HEK293 (cell line): ENCODE results near the gene WNT1.

ENCODE experiments used
- CTCF ChIA-PET: fragments of 350-600 bp; formaldehyde crosslinking; extraction: SDS; loops from one replicate; lab custom pipeline; 2021; ENCODE audit warnings: antibody characterized with exemption; lab: Yijun Ruan, JAX
- POLR2A ChIA-PET: fragments of 300-600 bp; formaldehyde crosslinking; extraction: SDS; loops from one replicate; lab custom pipeline; 2020; ENCODE audit warnings: antibody characterized with exemption, inconsistent platforms; lab: Yijun Ruan, JAX
- H3K27ac ChIP-seq: fragments of 200-500 bp; sonication (Bioruptor generic); 2 replicates; pipeline ENCODE4 v1.5.1; 2014; ENCODE audit warnings: low read depth, low read length, control low read depth, inconsistent platforms; ENCODE audit errors: extremely low read depth
- H3K36me3 ChIP-seq, 2 experiments: fragments of 200-500 bp in 1 of 2; sonication (Bioruptor generic) in 1 of 2; 1 replicate in 1 of 2; 2 replicates in 1 of 2; pipeline ENCODE4 v1.5.1; 2014 to 2017; ENCODE audit warnings: inconsistent platforms in 2 of 2, low read length in 2 of 2; ENCODE audit not compliant: control insufficient read depth in 2 of 2, insufficient read depth in 1 of 2
- H3K4me1 ChIP-seq: fragments of 200-500 bp; sonication (Bioruptor generic); 2 replicates; pipeline ENCODE4 v1.5.1; 2014; ENCODE audit warnings: mild to moderate bottlenecking, low read length, inconsistent platforms; ENCODE audit not compliant: control insufficient read depth, insufficient read depth
- H3K4me3 ChIP-seq: 2 replicates; pipeline ENCODE4 v1.5.1; 2011; ENCODE audit warnings: low read depth, mild to moderate bottlenecking, control low read depth, low read length, moderate library complexity
- H3K9me3 ChIP-seq: fragments of 200-500 bp; sonication (Bioruptor generic); 2 replicates; pipeline ENCODE4 v1.5.1; 2014; ENCODE audit warnings: low read depth, low read length, inconsistent platforms; ENCODE audit not compliant: control insufficient read depth, insufficient read depth
- AEBP2 ChIP-seq: fragments of 450-650 bp; formaldehyde crosslinking; IDR thresholded peaks from 2 replicates; pipeline ENCODE4 v1.5.1; 2016; ENCODE audit warnings: missing biosample characterization, missing genetic modification characterization, borderline replicate concordance
- HOXA7 ChIP-seq: sonication (generic); formaldehyde crosslinking; IDR thresholded peaks from 2 replicates; pipeline ENCODE4 v1.8.1; 2022; ENCODE audit warnings: missing genetic modification reagents, borderline replicate concordance
- INSM2 ChIP-seq: fragments of 450-650 bp; formaldehyde crosslinking; IDR thresholded peaks from 2 replicates; pipeline ENCODE4 v1.5.1; 2016; ENCODE audit warnings: missing biosample characterization, missing genetic modification characterization
- KLF16 ChIP-seq: fragments of 450-650 bp; formaldehyde crosslinking; IDR thresholded peaks from 2 replicates; pipeline ENCODE4 v1.5.1; 2017; ENCODE audit warnings: missing biosample characterization, missing genetic modification characterization
- MEIS1 ChIP-seq: sonication (generic); formaldehyde crosslinking; IDR thresholded peaks from 2 replicates; pipeline ENCODE4 v1.8.1; 2022; ENCODE audit warnings: missing genetic modification reagents, mild to moderate bottlenecking, borderline replicate concordance
- MZF1 ChIP-seq: fragments of 450-650 bp; formaldehyde crosslinking; IDR thresholded peaks from 2 replicates; pipeline ENCODE4 v1.5.1; 2017; ENCODE audit warnings: missing biosample characterization, missing genetic modification characterization, borderline replicate concordance
- SCRT1 ChIP-seq: fragments of 450-650 bp; formaldehyde crosslinking; IDR thresholded peaks from 2 replicates; pipeline ENCODE4 v1.5.1; 2016; ENCODE audit warnings: missing biosample characterization, missing genetic modification characterization, borderline replicate concordance
- TCF7L2 ChIP-seq: IDR thresholded peaks from 2 replicates; pipeline ENCODE4 v1.6.1; 2011; ENCODE audit warnings: low read depth, mild to moderate bottlenecking, inconsistent platforms, low read length, moderate library complexity, borderline replicate concordance
- WT1 ChIP-seq: fragments of 450-650 bp; formaldehyde crosslinking; IDR thresholded peaks from 2 replicates; pipeline ENCODE4 v1.5.1; 2016; ENCODE audit warnings: missing biosample characterization, missing genetic modification characterization
- ZFP3 ChIP-seq: fragments of 450-650 bp; formaldehyde crosslinking; IDR thresholded peaks from 2 replicates; pipeline ENCODE4 v1.5.1; 2016; ENCODE audit warnings: low read depth, missing biosample characterization, missing genetic modification characterization
- ZIC2 ChIP-seq: fragments of 450-650 bp; formaldehyde crosslinking; IDR thresholded peaks from 2 replicates; pipeline ENCODE4 v1.5.1; 2016; ENCODE audit warnings: missing biosample characterization, missing genetic modification characterization
- ZNF114 ChIP-seq: fragments of 450-650 bp; formaldehyde crosslinking; IDR thresholded peaks from 2 replicates; pipeline ENCODE4 v1.5.0; 2017; ENCODE audit warnings: missing biosample characterization, missing genetic modification characterization
- ZNF121 ChIP-seq: fragments of 450-650 bp; formaldehyde crosslinking; IDR thresholded peaks from 2 replicates; pipeline ENCODE4 v1.5.1; 2016; ENCODE audit warnings: missing biosample characterization, missing genetic modification characterization
- ZNF155 ChIP-seq: fragments of 450-650 bp; formaldehyde crosslinking; IDR thresholded peaks from 2 replicates; pipeline ENCODE4 v1.5.1; 2016; ENCODE audit warnings: missing biosample characterization, missing genetic modification characterization
- ZNF324 ChIP-seq: fragments of 450-650 bp; formaldehyde crosslinking; IDR thresholded peaks from 2 replicates; pipeline ENCODE4 v1.5.1; 2016; ENCODE audit warnings: missing biosample characterization, missing genetic modification characterization
- ZNF362 ChIP-seq: fragments of 450-650 bp; formaldehyde crosslinking; IDR thresholded peaks from 2 replicates; pipeline ENCODE4 v1.5.1; 2016; ENCODE audit warnings: missing biosample characterization, missing genetic modification characterization
- ZNF37A ChIP-seq: fragments of 450-650 bp; IDR thresholded peaks from 2 replicates; pipeline ENCODE4 v1.5.1; 2018; ENCODE audit warnings: missing biosample characterization, missing genetic modification characterization
- ZNF416 ChIP-seq: fragments of 450-650 bp; formaldehyde crosslinking; IDR thresholded peaks from 2 replicates; pipeline ENCODE4 v1.5.1; 2016; ENCODE audit warnings: missing biosample characterization, missing genetic modification characterization
- ZNF433 ChIP-seq: fragments of 450-650 bp; formaldehyde crosslinking; IDR thresholded peaks from 2 replicates; pipeline ENCODE4 v1.5.1; 2016; ENCODE audit warnings: missing biosample characterization, missing genetic modification characterization, low read depth
- ZNF510 ChIP-seq: fragments of 450-650 bp; formaldehyde crosslinking; IDR thresholded peaks from 2 replicates; pipeline ENCODE4 v1.5.1; 2018; ENCODE audit warnings: mild to moderate bottlenecking, missing genetic modification characterization, missing biosample characterization; ENCODE audit not compliant: insufficient replicate concordance
- ZNF624 ChIP-seq: fragments of 450-650 bp; formaldehyde crosslinking; IDR thresholded peaks from 2 replicates; pipeline ENCODE4 v1.5.1; 2017; ENCODE audit warnings: missing biosample characterization, missing genetic modification characterization
- ZNF654 ChIP-seq: fragments of 450-650 bp; formaldehyde crosslinking; IDR thresholded peaks from 2 replicates; pipeline ENCODE4 v1.5.1; 2016; ENCODE audit warnings: low read depth, missing biosample characterization, missing genetic modification characterization
- ZNF692 ChIP-seq: fragments of 450-650 bp; formaldehyde crosslinking; IDR thresholded peaks from 2 replicates; pipeline ENCODE4 v1.5.1; 2016; ENCODE audit warnings: missing biosample characterization, missing genetic modification characterization
- TF ChIP-seq, protein P1 (sequence below): fragments of 450-650 bp; formaldehyde crosslinking; IDR thresholded peaks from 2 replicates; pipeline ENCODE4 v1.5.1; 2016; ENCODE audit warnings: missing biosample characterization, missing genetic modification characterization
- TF ChIP-seq, protein P2 (sequence below): fragments of 450-650 bp; formaldehyde crosslinking; IDR thresholded peaks from 2 replicates; pipeline ENCODE4 v1.5.1; 2016; ENCODE audit warnings: missing biosample characterization, missing genetic modification characterization

WNT1 gene

GRCh38 chr12:49010092-49010668 lies 32.1 kb downstream of the WNT1 start:
- Histone ChIP-seq H3K36me3 (peaks cover 18 to 41% of the 10 kb centered on the region in 2 experiments; a peak in 2 of 3 replicates), H3K4me1 (peaks cover 5% of the 10 kb centered on the region), H3K27ac (no peak overlapping the region), H3K9me3 (no peaks in the 10 kb centered on the region), H3K4me3 (no peak overlapping the region)
- ChIA-PET POLR2A (interaction anchor here (1.0 to 1.4 kb wide), 2 partner anchors 8 to 22 kb away, joined by 3 read pairs; partner anchors contain the start of gene PRKAG1), CTCF (interaction anchor here (0.7 to 3.3 kb wide), 6 partner anchors 10 to 132 kb away, joined by 3 to 13 read pairs (median 4); no protein-coding TSS in a partner anchor)
- TF ChIP-seq ZNF624 (tag by site-specific recombination) (no peak), ZNF433 (tag by site-specific recombination) (no peak), SCRT1 (tag by site-specific recombination) (no peak), ZNF416 (no peak), ZNF155 (no peak)
- TF ChIP-seq, protein P1, sequence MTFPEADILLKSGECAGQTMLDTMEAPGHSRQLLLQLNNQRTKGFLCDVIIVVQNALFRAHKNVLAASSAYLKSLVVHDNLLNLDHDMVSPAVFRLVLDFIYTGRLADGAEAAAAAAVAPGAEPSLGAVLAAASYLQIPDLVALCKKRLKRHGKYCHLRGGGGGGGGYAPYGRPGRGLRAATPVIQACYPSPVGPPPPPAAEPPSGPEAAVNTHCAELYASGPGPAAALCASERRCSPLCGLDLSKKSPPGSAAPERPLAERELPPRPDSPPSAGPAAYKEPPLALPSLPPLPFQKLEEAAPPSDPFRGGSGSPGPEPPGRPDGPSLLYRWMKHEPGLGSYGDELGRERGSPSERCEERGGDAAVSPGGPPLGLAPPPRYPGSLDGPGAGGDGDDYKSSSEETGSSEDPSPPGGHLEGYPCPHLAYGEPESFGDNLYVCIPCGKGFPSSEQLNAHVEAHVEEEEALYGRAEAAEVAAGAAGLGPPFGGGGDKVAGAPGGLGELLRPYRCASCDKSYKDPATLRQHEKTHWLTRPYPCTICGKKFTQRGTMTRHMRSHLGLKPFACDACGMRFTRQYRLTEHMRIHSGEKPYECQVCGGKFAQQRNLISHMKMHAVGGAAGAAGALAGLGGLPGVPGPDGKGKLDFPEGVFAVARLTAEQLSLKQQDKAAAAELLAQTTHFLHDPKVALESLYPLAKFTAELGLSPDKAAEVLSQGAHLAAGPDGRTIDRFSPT (tag by site-specific recombination) = 0 out of 2 replicates have a peak, but pooled peaks have one; percentile 34

DNA sequence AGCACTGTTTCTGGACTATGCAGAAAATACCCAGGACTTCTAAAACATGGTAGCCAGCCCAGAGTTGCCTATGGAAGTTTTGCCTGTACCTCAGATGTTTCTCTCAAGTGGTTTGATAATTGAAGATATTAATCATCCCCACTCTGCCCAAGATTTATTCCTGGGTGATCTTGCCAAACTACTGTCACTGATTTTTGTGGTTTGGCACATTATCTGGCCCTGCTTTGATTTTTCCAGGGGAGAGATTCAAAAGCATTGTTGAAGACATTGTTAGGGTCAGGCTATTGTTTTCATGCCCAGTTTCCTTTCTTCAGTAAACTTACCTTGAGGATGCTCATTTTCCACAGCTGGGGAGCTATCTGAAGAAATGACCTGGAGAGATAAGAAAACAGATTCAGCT lies 34.6 kb downstream of the WNT1 start:
- TF ChIP-seq ZNF362 (tag by site-specific recombination) (no peak), HOXA7 (CRISPR knock-in tag) (no peak), ZNF37A (tag by site-specific recombination) (no peak), ZFP3 (tag by site-specific recombination) (no peak), WT1 (tag by site-specific recombination) (no peak), ZNF114 (no peak), KLF16 (tag by site-specific recombination) (no peak), MEIS1 (CRISPR knock-in tag) (no peak), ZNF121 (tag by site-specific recombination) (no peak), ZNF510 (tag by site-specific recombination) (no peak), ZNF692 (tag by site-specific recombination) (no peak), MZF1 (no peak), INSM2 (tag by site-specific recombination) (no peak), ZNF654 (tag by site-specific recombination) (no peak), TCF7L2 (no peak), ZIC2 (tag by site-specific recombination) (no peak), AEBP2 (no peak), ZNF324 (tag by site-specific recombination) (no peak)
- TF ChIP-seq, protein P2, sequence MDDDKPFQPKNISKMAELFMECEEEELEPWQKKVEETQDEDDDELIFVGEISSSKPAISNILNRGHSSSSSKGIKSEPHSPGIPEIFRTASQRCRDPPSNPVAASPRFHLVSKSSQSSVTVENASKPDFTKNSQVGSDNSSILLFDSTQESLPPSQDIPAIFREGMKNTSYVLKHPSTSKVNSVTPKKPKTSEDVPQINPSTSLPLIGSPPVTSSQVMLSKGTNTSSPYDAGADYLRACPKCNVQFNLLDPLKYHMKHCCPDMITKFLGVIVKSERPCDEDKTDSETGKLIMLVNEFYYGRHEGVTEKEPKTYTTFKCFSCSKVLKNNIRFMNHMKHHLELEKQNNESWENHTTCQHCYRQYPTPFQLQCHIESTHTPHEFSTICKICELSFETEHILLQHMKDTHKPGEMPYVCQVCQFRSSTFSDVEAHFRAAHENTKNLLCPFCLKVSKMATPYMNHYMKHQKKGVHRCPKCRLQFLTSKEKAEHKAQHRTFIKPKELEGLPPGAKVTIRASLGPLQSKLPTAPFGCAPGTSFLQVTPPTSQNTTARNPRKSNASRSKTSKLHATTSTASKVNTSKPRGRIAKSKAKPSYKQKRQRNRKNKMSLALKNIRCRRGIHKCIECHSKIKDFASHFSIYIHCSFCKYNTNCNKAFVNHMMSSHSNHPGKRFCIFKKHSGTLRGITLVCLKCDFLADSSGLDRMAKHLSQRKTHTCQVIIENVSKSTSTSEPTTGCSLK (tag by site-specific recombination) = no peak
- TF ChIP-seq, all 188 proteins: peak for 0
- Histone ChIP-seq H3K4me3 (no peak overlapping the region), H3K4me1 (peaks cover 5% of the 10 kb centered on the region), H3K27ac (no peak overlapping the region), H3K9me3 (no peaks in the 10 kb centered on the region), H3K36me3 (peaks cover 12 to 33% of the 10 kb centered on the region in 2 experiments; a peak in 2 of 3 replicates)
- ChIA-PET CTCF (interaction anchor here (0.8 to 1.6 kb wide), 2 partner anchors 16 to 36 kb away, joined by 3 to 6 read pairs; no protein-coding TSS in a partner anchor), POLR2A (no interaction called here)
